GM10266 (cell line): ENCODE data around the gene MAPK14.
"Not testable (repeated sequence)": the region's sequence is repeated elsewhere in the genome, so short reads cannot be mapped to it uniquely, and the experiment has no call there.

Experiments
- DNase-seq: peaks from one replicate; pipeline ENCODE4 v3.0.0; 2012; ENCODE audit errors: extremely low spot score
- CTCF ChIP-seq: IDR thresholded peaks from 2 replicates; pipeline ENCODE4 v1.5.1; 2012; ENCODE audit warnings: mild to moderate bottlenecking, low read depth; ENCODE audit not compliant: control insufficient read depth, insufficient read depth; ENCODE audit errors: missing control alignments

The MAPK14 gene

GRCh38 chr6:36075656-36076055 is 48.0 kb downstream of the MAPK14 start:
- TF ChIP-seq CTCF, result peak; percentile 39
- DNase-seq, result no peak

GRCh38 chr6:36076178-36077063 is 48.8 kb downstream of the MAPK14 start:
- no peak for TF ChIP-seq CTCF
- no peak for DNase-seq

- no peak for DNase-seq
- no peak for TF ChIP-seq CTCF
Measured at GRCh38 chr6:36078159-36078558, 50.6 kb downstream of the MAPK14 start.

- TF ChIP-seq CTCF, result no peak
- DNase-seq, result no peak
Measured at GRCh38 chr6:36079601-36080000, 52.0 kb downstream of the MAPK14 start.

GRCh38 chr6:36082318-36082717 is 54.7 kb downstream of the MAPK14 start:
- TF ChIP-seq CTCF, result no peak
- no peak for DNase-seq

- no peak for TF ChIP-seq CTCF
Measured at GRCh38 chr6:36083446-36083845, 55.8 kb downstream of the MAPK14 start.

GRCh38 chr6:36088204-36088603 is 60.6 kb downstream of the MAPK14 start:
- not testable (repeated sequence) for DNase-seq

More at GRCh38 chr6:36083446-36083845, 55.8 kb downstream of the MAPK14 start:
- no peak for DNase-seq

- no peak for TF ChIP-seq CTCF
- DNase-seq, result no peak
Measured at GRCh38 chr6:36089048-36089447, 61.4 kb downstream of the MAPK14 start.
